Esophagus muscularis mucosa (tissue), 4 donors: ENCODE data around the gene MRPL30. TPM values are rescaled to one million over a fixed set of nuclear protein-coding genes. Genes with fewer than 3 reads are reported as not detected.
"Not testable (repeated sequence)": the region's sequence is repeated elsewhere in the genome, so short reads cannot be mapped to it uniquely, and the experiment has no call there.

ENCODE experiments used
- DNase-seq: peaks from one replicate; pipeline ENCODE4 v3.0.0-alpha.2; 2017; ENCODE audit errors: extremely low spot score
- H3K27ac ChIP-seq, 4 donors: fragments of 200-600 bp; sonication (generic); replicated peaks in 1 of 4; 1 replicate in 3 of 4; 2 replicates in 1 of 4; pipeline ENCODE4 v1.5.1; 2016 to 2019; ENCODE audit warnings: mild to moderate bottlenecking in 1 of 4
- H3K27me3 ChIP-seq, 4 donors: fragments of 200-600 bp; sonication (generic); one replicate each; pipeline versions ENCODE4 v1.5.1 to v1.6.0; 2016 to 2019
- H3K36me3 ChIP-seq, 4 donors: fragments of 200-600 bp; sonication (generic); one replicate each; pipeline ENCODE4 v1.5.1; 2016 to 2019
- H3K4me1 ChIP-seq, 4 donors: fragments of 200-600 bp; sonication (generic); one replicate each; pipeline ENCODE4 v1.5.1; 2016 to 2019
- H3K4me3 ChIP-seq, 4 donors: fragments of 200-600 bp; sonication (generic); 1 replicate in 2 of 4; 2 replicates in 2 of 4; pipeline ENCODE4 v1.5.1; 2016 to 2019; ENCODE audit warnings: mild to moderate bottlenecking in 4 of 4, moderate library complexity in 1 of 4
- H3K9me3 ChIP-seq, 4 donors: fragments of 200-600 bp; sonication (generic); 1 replicate in 3 of 4; 2 replicates in 1 of 4; pipeline ENCODE4 v1.5.1; 2016 to 2019
- EP300 ChIP-seq: sonication (generic); formaldehyde crosslinking; IDR thresholded peaks from one replicate; pipeline ENCODE4 v1.6.1; 2017; ENCODE audit warnings: antibody characterized with exemption
- POLR2A ChIP-seq: fragments of 450-650 bp; IDR thresholded peaks from one replicate; pipeline ENCODE4 v1.6.1; 2017; ENCODE audit warnings: antibody characterized with exemption, moderate library complexity, mild to moderate bottlenecking, low read depth
- POLR2AphosphoS5 ChIP-seq, 2 donors: sonication (generic); formaldehyde crosslinking; IDR thresholded peaks; one replicate each; pipeline ENCODE4 v1.6.1; 2017; ENCODE audit warnings: antibody characterized with exemption in 2 of 2
- WGBS: methylation state at CpG from one replicate; pipeline ENCODE4 v1.1.5; 2018; 5-methylcytosine and 5-hydroxymethylcytosine counted together
- intact Hi-C: fragments of 100-400 bp; cut with DNase I; formaldehyde crosslinking; loops from one replicate; pipeline ENCODE4 v1.15.1; 2023
- total RNA-seq, 4 donors: library from RNA; depleted of rRNA; stranded (reverse); fragments of >200 nt; gene quantifications; one replicate each; pipeline versions ENCODE4 v1.1.0 to v1.2.1, GENCODE V29; 2016
- TF ChIP-seq, protein P1 (sequence below), 3 experiments: fragments of 200-600 bp in 2 of 3; fragments of 450-650 bp in 1 of 3; sonication (generic) in 2 of 3; IDR thresholded peaks; one replicate each; pipeline ENCODE4 v1.5.1; 2017 to 2019; ENCODE audit warnings: antibody characterized with exemption in 3 of 3, mild to moderate bottlenecking in 2 of 3, moderate library complexity in 1 of 3

The MRPL30 gene
- total RNA-seq, 4 donors from 2014 or later = 20.6 to 23.8 (median 21.6) TPM

DNA sequence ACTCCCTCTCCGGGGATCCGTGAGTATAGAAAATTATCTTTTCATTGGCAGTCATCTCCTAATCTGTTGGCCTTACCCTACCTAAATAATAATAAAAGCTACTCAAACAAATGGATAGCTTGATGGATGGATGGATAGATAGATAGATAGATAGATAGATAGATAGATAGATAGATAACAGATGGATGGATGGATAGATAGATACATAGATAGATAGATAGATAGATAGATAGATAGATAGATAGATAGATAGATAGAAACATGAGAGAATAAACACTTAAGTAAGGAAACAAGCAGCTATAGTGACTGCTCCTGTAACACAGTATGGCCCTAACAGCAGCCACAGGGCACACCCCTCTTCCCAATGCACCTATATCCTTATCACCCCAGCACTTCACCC is 35.1 kb downstream of the MRPL30 start:
- Histone ChIP-seq H3K36me3 (peaks cover 0 to 20% (median 11%) of the 10 kb centered on the region in 4 donors), H3K4me3 (no peak overlapping the region), H3K9me3 (no peaks in the 10 kb centered on the region), H3K27me3 (no peaks in the 10 kb centered on the region), H3K27ac (no peak overlapping the region), H3K4me1 (no peaks in the 10 kb centered on the region)
- DNase-seq = no peak
- 97% methylated on average over 2 of the region's 2 CpGs for WGBS
- intact Hi-C loops = no loop called here
- TF ChIP-seq, protein P1, sequence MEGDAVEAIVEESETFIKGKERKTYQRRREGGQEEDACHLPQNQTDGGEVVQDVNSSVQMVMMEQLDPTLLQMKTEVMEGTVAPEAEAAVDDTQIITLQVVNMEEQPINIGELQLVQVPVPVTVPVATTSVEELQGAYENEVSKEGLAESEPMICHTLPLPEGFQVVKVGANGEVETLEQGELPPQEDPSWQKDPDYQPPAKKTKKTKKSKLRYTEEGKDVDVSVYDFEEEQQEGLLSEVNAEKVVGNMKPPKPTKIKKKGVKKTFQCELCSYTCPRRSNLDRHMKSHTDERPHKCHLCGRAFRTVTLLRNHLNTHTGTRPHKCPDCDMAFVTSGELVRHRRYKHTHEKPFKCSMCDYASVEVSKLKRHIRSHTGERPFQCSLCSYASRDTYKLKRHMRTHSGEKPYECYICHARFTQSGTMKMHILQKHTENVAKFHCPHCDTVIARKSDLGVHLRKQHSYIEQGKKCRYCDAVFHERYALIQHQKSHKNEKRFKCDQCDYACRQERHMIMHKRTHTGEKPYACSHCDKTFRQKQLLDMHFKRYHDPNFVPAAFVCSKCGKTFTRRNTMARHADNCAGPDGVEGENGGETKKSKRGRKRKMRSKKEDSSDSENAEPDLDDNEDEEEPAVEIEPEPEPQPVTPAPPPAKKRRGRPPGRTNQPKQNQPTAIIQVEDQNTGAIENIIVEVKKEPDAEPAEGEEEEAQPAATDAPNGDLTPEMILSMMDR (IDR thresholded peaks at IDR 0.05) = no peak
- TF ChIP-seq POLR2A = no peak
- no peak for TF ChIP-seq POLR2AphosphoS5 (IDR thresholded peaks at IDR 0.05)
- no peak for TF ChIP-seq EP300

DNA sequence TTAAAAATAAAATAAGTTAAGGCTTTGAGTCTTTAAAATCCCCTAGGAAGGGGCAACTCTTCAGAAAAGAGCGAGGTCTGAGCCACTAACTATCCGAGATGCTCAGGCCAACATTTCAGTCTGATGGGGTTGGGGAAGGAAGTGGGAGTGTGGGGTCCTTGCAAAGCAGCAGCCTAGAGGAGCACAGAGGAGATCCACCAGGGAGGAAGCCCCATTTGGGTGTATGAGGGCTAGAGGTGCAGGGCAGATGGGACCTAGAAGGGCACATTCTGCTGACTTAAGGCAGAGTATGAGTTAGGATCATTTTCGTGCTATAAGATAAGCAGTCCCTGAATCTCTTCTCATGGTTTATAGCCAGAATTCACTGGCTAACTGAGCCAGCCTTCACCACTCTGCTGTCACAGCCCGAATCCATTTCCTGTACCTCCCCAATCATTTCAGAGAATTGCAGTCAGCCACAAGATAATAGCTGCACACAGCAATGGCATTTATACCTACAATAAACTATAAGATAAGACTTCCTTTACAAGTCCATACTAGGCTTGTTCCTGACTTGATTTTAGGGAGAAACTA is 37.0 kb downstream of the MRPL30 start:
- Histone ChIP-seq H3K36me3 (peaks cover 0 to 20% (median 12%) of the 10 kb centered on the region in 4 donors), H3K4me3 (no peak overlapping the region), H3K27me3 (no peaks in the 10 kb centered on the region), H3K4me1 (no peaks in the 10 kb centered on the region), H3K27ac (no peak overlapping the region), H3K9me3 (no peaks in the 10 kb centered on the region)
- TF ChIP-seq POLR2A (no peak), POLR2AphosphoS5 (IDR thresholded peaks at IDR 0.05) (no peak), EP300 (no peak)
- TF ChIP-seq, protein P1 (IDR thresholded peaks at IDR 0.05) = no peak
- DNase-seq = no peak
- 87% methylated on average over 4 of the region's 4 CpGs for WGBS
- intact Hi-C loops = no loop called here

DNA sequence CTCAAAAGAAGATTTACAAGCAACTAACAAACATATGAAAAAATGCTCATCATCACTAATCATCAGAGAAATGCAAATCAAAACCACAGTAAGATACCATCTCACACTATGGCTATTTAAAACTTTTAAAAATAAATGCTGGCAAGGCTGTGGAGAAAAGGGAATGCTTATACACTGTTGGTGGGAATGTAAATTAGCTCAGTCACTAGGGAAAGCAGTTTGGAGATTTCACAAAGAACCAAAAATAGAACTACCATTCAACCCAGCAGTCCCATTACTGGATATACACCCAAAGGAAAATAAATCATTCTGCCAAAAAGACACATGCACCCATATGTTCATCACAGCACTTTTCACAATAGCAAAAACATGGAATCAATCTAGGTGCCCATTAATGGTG is 52.2 kb downstream of the MRPL30 start:
- DNase-seq, H3K27ac ChIP-seq, H3K4me3 ChIP-seq, H3K27me3 ChIP-seq, H3K9me3 ChIP-seq, intact Hi-C loops, H3K4me1 ChIP-seq, H3K36me3 ChIP-seq: not testable (repeated sequence)

DNA sequence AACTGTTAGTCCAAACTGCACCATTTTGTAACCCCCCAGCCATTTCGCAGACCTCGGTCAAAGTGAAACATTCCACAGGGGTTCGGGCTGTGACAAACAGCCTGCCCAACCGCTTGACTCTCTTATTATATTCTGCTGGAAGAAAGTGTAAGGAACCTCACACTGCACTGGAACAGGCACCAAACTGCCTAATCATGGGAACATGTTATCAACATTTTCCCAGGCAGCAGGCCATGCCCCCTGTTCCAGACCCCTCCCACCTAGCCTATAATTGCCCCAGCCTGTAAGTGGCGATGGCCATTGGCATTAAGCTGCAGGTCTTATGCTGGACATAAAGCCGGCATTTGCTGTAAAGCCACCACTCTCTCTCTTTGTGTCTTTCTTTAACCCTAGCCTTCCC is 57.6 kb downstream of the MRPL30 start:
- Histone ChIP-seq H3K9me3 (no peaks in the 10 kb centered on the region), H3K36me3 (no peaks in the 10 kb centered on the region), H3K4me1 (no peaks in the 10 kb centered on the region), H3K27me3 (no peaks in the 10 kb centered on the region), H3K27ac (no peak overlapping the region), H3K4me3 (no peak overlapping the region)
- no peak for TF ChIP-seq EP300
- TF ChIP-seq, protein P1 (IDR thresholded peaks at IDR 0.05) = no peak
- no peak for TF ChIP-seq POLR2AphosphoS5 (IDR thresholded peaks at IDR 0.05)
- no peak for TF ChIP-seq POLR2A
- 92% methylated on average over 6 of the region's 6 CpGs for WGBS
- intact Hi-C loops = no loop called here
- no peak for DNase-seq

DNA sequence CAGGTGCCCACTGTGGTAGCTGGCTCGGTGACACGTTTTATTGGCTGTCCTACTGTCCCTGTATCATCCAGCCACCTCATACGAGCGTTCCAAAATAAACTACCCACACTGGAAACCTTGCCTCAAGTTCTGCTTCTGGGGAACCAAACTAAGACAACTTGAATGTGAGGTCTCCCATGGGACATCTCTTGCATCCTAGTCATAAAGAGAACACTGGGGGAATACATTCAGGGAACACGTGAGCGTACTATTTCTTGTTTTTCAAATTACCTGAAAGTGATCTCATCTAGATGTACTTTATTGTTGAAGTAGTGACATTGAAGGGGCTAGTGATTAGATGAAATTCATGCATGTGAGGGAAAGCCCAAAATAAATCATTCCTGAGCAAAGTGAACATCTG is 59.4 kb downstream of the MRPL30 start:
- 95% methylated on average over 6 of the region's 6 CpGs for WGBS
- intact Hi-C loops = no loop called here

More for the DNA sequence above, 59.4 kb downstream of the MRPL30 start:
- DNase-seq = no peak
- H3K27me3 ChIP-seq = no peaks in the 10 kb centered on the region
- H3K4me1 ChIP-seq = no peaks in the 10 kb centered on the region
- no peak for TF ChIP-seq POLR2AphosphoS5 (IDR thresholded peaks at IDR 0.05)
- TF ChIP-seq, protein P1 (IDR thresholded peaks at IDR 0.05) = no peak
- TF ChIP-seq EP300 = no peak
- TF ChIP-seq POLR2A = no peak
- H3K9me3 ChIP-seq = no peaks in the 10 kb centered on the region
- H3K27ac ChIP-seq = no peak overlapping the region
- no peak overlapping the region for H3K4me3 ChIP-seq
- H3K36me3 ChIP-seq = no peaks in the 10 kb centered on the region
